Lower leg skin (tissue), 3 donors: Measurements from ENCODE around the gene ART3.

Source experiments
- CTCF ChIP-seq, 3 donors: fragments of 450-650 bp; IDR thresholded peaks; one replicate each; pipeline ENCODE4 v1.5.1; 2016; ENCODE audit warnings: antibody characterized with exemption in 3 of 3, mild to moderate bottlenecking in 3 of 3, moderate library complexity in 2 of 3
- POLR2A ChIP-seq, 2 donors: fragments of 450-650 bp; IDR thresholded peaks; one replicate each; pipeline ENCODE4 v1.6.1; 2016 to 2017; ENCODE audit warnings: antibody characterized with exemption in 2 of 2, mild to moderate bottlenecking in 1 of 2, moderate library complexity in 1 of 2

DNA sequence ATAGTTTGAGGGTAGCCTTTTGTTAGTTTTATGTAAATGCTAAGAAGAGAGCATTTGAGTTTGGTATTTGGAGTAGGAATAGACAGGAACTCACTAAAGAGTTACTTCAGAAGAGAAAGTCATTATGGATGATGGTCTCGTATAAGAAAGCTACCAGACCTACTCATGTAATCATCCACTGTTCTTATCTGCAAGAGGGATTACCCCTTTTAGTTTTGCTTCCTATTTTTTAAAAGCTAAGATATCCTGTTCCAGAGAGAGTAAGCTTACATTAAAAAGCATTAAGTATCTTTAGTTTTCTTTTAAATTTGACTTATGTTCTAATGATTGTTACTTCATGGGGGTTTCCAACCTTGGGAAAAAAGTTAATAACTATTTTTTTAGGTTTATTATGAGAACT, 12.5 kb upstream of the ART3 start:
- TF ChIP-seq CTCF (IDR thresholded peaks at IDR 0.05) (no peak), POLR2A (IDR thresholded peaks at IDR 0.05) (no peak)
